H1 (cell line): ENCODE measurements around the gene DTNB. TPM values are rescaled to one million over a fixed set of nuclear protein-coding genes. Genes with fewer than 3 reads are reported as not detected.

Source experiments
- CTCF ChIA-PET: fragments of 300-600 bp; sonication (Branson Sonifier 250); formaldehyde crosslinking; loops from one replicate; lab custom pipeline; 2021; ENCODE audit not compliant: partially characterized antibody; lab: Charles Lee
- POLR2A ChIA-PET: fragments of 300-600 bp; sonication (Branson Sonifier 250); formaldehyde crosslinking; loops from one replicate; lab custom pipeline; 2021; ENCODE audit warnings: inconsistent platforms; ENCODE audit not compliant: partially characterized antibody; lab: Charles Lee
- DNase-seq, 2 experiments: peaks; one replicate each; pipeline versions ENCODE4 v3.0.0 to v3.0.0-alpha.2; 2010 to 2022; ENCODE audit warnings: low spot score in 2 of 2, low read depth in 1 of 2, mixed read lengths in 1 of 2
- FAIRE-seq: peaks from 2 replicates; lab custom pipeline; 2011; peaks lifted over from hg19 to GRCh38; lab: Jason Lieb, UNC
- H2AFZ ChIP-seq: 2 replicates; pipeline ENCODE4 v1.8.1; 2012; ENCODE audit warnings: low read length, inconsistent platforms
- H2AK5ac ChIP-seq: 2 replicates; pipeline ENCODE4 v1.6.1; 2013; ENCODE audit warnings: low read depth, low read length
- H2BK120ac ChIP-seq: replicated peaks from 2 replicates; pipeline ENCODE3; 2013; ENCODE audit warnings: low read depth, low read length, inconsistent platforms
- H2BK12ac ChIP-seq: 2 replicates; pipeline ENCODE4 v1.6.1; 2013; ENCODE audit warnings: low read depth, low read length
- H2BK15ac ChIP-seq: 2 replicates; pipeline ENCODE4 v1.6.1; 2013; ENCODE audit warnings: low read length
- H2BK20ac ChIP-seq: 2 replicates; pipeline ENCODE4 v1.6.1; 2013; ENCODE audit warnings: low read length
- H2BK5ac ChIP-seq: 2 replicates; pipeline ENCODE4 v1.6.1; 2013; ENCODE audit warnings: low read depth, low read length
- H3K14ac ChIP-seq: 2 replicates; pipeline ENCODE4 v1.6.1; 2013; ENCODE audit warnings: inconsistent platforms; ENCODE audit not compliant: insufficient read length
- H3K18ac ChIP-seq: 2 replicates; pipeline ENCODE4 v1.6.1; 2013; ENCODE audit warnings: low read length; ENCODE audit errors: extremely low read depth
- H3K23ac ChIP-seq: 2 replicates; pipeline ENCODE4 v1.6.1; 2013; ENCODE audit warnings: inconsistent platforms; ENCODE audit not compliant: insufficient read length
- H3K23me2 ChIP-seq: 2 replicates; pipeline ENCODE4 v1.6.1; 2013; ENCODE audit warnings: low read depth, low read length
- H3K27ac ChIP-seq: 2 replicates; pipeline ENCODE4 v1.6.1; 2011; ENCODE audit warnings: low read depth, low read length, inconsistent platforms
- H3K27me3 ChIP-seq, 4 experiments: replicated peaks in 1 of 4; 1 replicate in 1 of 4; 2 replicates in 3 of 4; pipeline versions ENCODE4 v1.6.1 to v1.8.1; 2011 to 2013; ENCODE audit warnings: low read length in 3 of 4, mild to moderate bottlenecking in 3 of 4, inconsistent platforms in 2 of 4, mixed read lengths in 2 of 4, moderate library complexity in 1 of 4; ENCODE audit not compliant: control insufficient read depth in 3 of 4, insufficient read depth in 3 of 4; ENCODE audit errors: extremely low read depth in 1 of 4
- H3K36me3 ChIP-seq, 4 experiments: 2 replicates each; pipeline versions ENCODE4 v1.6.1 to v1.8.1; 2011 to 2013; ENCODE audit warnings: mild to moderate bottlenecking in 4 of 4, low read length in 3 of 4, moderate library complexity in 2 of 4, control low read depth in 1 of 4, inconsistent platforms in 1 of 4; ENCODE audit not compliant: insufficient read depth in 4 of 4, control insufficient read depth in 2 of 4
- H3K4ac ChIP-seq: replicated peaks from 2 replicates; pipeline ENCODE3; 2013; ENCODE audit warnings: low read length, low read depth, mixed read lengths, inconsistent platforms; ENCODE audit not compliant: insufficient read length
- H3K4me1 ChIP-seq, 4 experiments: replicated peaks in 1 of 4; 1 replicate in 1 of 4; 2 replicates in 3 of 4; pipeline versions ENCODE4 v1.6.1 to v1.8.1; 2011 to 2013; ENCODE audit warnings: low read length in 3 of 4, inconsistent platforms in 2 of 4, mixed read lengths in 1 of 4; ENCODE audit not compliant: insufficient read depth in 4 of 4, control insufficient read depth in 3 of 4
- H3K4me2 ChIP-seq, 2 experiments: 2 replicates each; pipeline versions ENCODE4 v1.6.1 to v1.8.1; 2011 to 2013; ENCODE audit warnings: low read depth in 2 of 2, low read length in 2 of 2, control low read depth in 1 of 2, inconsistent platforms in 1 of 2, mild to moderate bottlenecking in 1 of 2; ENCODE audit not compliant: insufficient read depth in 1 of 2
- H3K4me3 ChIP-seq, 4 experiments: fragments of 200-600, 300-600 bp in 1 of 4; sonication (generic), shearing (Covaris generic), sonication (Bioruptor Twin) in 1 of 4; 2 replicates each; pipeline versions ENCODE4 v1.5.1 to v1.8.1; 2011 to 2016; ENCODE audit warnings: low read length in 4 of 4, low read depth in 3 of 4, control low read depth in 2 of 4, inconsistent platforms in 2 of 4, mild to moderate bottlenecking in 2 of 4, mixed read lengths in 1 of 4, moderate library complexity in 1 of 4; ENCODE audit not compliant: insufficient read depth in 2 of 4; ENCODE audit errors: extremely low read depth in 1 of 4
- H3K56ac ChIP-seq: replicated peaks from 2 replicates; pipeline ENCODE3; 2013; ENCODE audit warnings: low read depth, mild to moderate bottlenecking, mixed read lengths, low read length, inconsistent platforms; ENCODE audit not compliant: insufficient read length
- H3K79me1 ChIP-seq: 2 replicates; pipeline ENCODE4 v1.6.1; 2013; ENCODE audit warnings: low read depth, low read length, control low read depth
- H3K79me2 ChIP-seq, 2 experiments: 2 replicates each; pipeline versions ENCODE4 v1.6.1 to v1.8.1; 2012 to 2013; ENCODE audit warnings: low read length in 2 of 2, mild to moderate bottlenecking in 2 of 2, inconsistent platforms in 1 of 2; ENCODE audit not compliant: insufficient read depth in 2 of 2, control insufficient read depth in 1 of 2
- H3K9ac ChIP-seq, 4 experiments: replicated peaks in 1 of 4; 1 replicate in 1 of 4; 2 replicates in 3 of 4; pipeline versions ENCODE4 v1.6.1 to v1.8.1; 2011 to 2013; ENCODE audit warnings: low read depth in 3 of 4, low read length in 3 of 4, control low read depth in 2 of 4, mild to moderate bottlenecking in 2 of 4, moderate library complexity in 2 of 4, inconsistent platforms in 1 of 4; ENCODE audit errors: extremely low read depth in 1 of 4
- H3K9me3 ChIP-seq, 2 experiments: 2 replicates each; pipeline versions ENCODE4 v1.6.1 to v1.8.1; 2012 to 2013; ENCODE audit warnings: mild to moderate bottlenecking in 2 of 2, moderate library complexity in 2 of 2, control low read depth in 1 of 2, inconsistent platforms in 1 of 2, low read depth in 1 of 2, low read length in 1 of 2, mixed read lengths in 1 of 2; ENCODE audit not compliant: insufficient read depth in 2 of 2
- H4K20me1 ChIP-seq, 2 experiments: replicated peaks in 1 of 2; 2 replicates each; pipeline versions ENCODE3 to v1.8.1; 2011 to 2013; ENCODE audit warnings: inconsistent platforms in 2 of 2, low read length in 2 of 2, mild to moderate bottlenecking in 1 of 2; ENCODE audit not compliant: insufficient read depth in 2 of 2, control insufficient read depth in 1 of 2
- H4K5ac ChIP-seq: 2 replicates; pipeline ENCODE4 v1.6.1; 2013; ENCODE audit warnings: low read length, low read depth, mixed read lengths, inconsistent platforms; ENCODE audit not compliant: insufficient read length
- H4K8ac ChIP-seq: 2 replicates; pipeline ENCODE4 v1.8.0; 2013; ENCODE audit warnings: mild to moderate bottlenecking, moderate library complexity, low read length, inconsistent platforms; ENCODE audit not compliant: insufficient read depth; ENCODE audit errors: extremely low read depth
- H4K91ac ChIP-seq: replicated peaks from 2 replicates; pipeline ENCODE3; 2013; ENCODE audit warnings: low read length, mixed read lengths, inconsistent platforms; ENCODE audit not compliant: insufficient read length
- BACH1 ChIP-seq: IDR thresholded peaks from 2 replicates; pipeline ENCODE4 v1.6.1; 2012; ENCODE audit warnings: low read length, improper control_type of control experiment
- BCL11A ChIP-seq, 2 experiments: IDR thresholded peaks; one replicate each; pipeline ENCODE4 v1.6.1; 2011; ENCODE audit warnings: low read depth in 2 of 2, low read length in 2 of 2, mild to moderate bottlenecking in 2 of 2
- CBX8 ChIP-seq: fragments of 300-800, 300-1000 bp; sonication (generic); IDR thresholded peaks from 2 replicates; pipeline ENCODE4 v1.7.1; 2016; ENCODE audit warnings: low read depth, low read length, borderline replicate concordance
- CREB1 ChIP-seq: IDR thresholded peaks from 2 replicates; pipeline ENCODE4 v1.6.1; 2012; ENCODE audit warnings: inconsistent platforms
- JUND ChIP-seq: IDR thresholded peaks from 2 replicates; pipeline ENCODE4 v1.6.1; 2011; ENCODE audit warnings: mild to moderate bottlenecking, improper control_type of control experiment, low read length
- POU5F1 ChIP-seq: IDR thresholded peaks from 2 replicates; pipeline ENCODE4 v1.6.1; 2011; ENCODE audit warnings: low read depth, mild to moderate bottlenecking, low read length, moderate library complexity
- RXRA ChIP-seq: IDR thresholded peaks from 2 replicates; pipeline ENCODE4 v1.6.1; 2011; ENCODE audit warnings: low read depth, mild to moderate bottlenecking, low read length, moderate library complexity; ENCODE audit not compliant: insufficient read depth
- SAP30 ChIP-seq: fragments of 300-600 bp; sonication (generic); IDR thresholded peaks from 2 replicates; pipeline ENCODE4 v1.7.1; 2012; ENCODE audit warnings: low read length, moderate library complexity, mild to moderate bottlenecking, inconsistent platforms; ENCODE audit not compliant: insufficient read depth, insufficient replicate concordance
- SIN3A ChIP-seq, 2 experiments: IDR thresholded peaks in 1 of 2; conservative IDR thresholded peaks in 1 of 2; 2 replicates each; pipeline ENCODE4 v1.6.1; 2011 to 2012; ENCODE audit warnings: low read length in 2 of 2, improper control_type of control experiment in 1 of 2, low read depth in 1 of 2, mild to moderate bottlenecking in 1 of 2
- TEAD4 ChIP-seq: IDR thresholded peaks from 2 replicates; pipeline ENCODE4 v1.6.1; 2012; ENCODE audit warnings: low read depth, low read length, inconsistent platforms, mixed read lengths
- WGBS, 2 experiments: shearing (Covaris generic) in 1 of 2; methylation state at CpG; one replicate each; pipeline versions ENCODE4 v1.1.6 to v1.1.7; 2013 to 2015; ENCODE audit warnings: low lambda C conversion rate in 2 of 2, mixed read lengths in 2 of 2, inconsistent platforms in 1 of 2, low coverage in 1 of 2, missing lambda C conversion rate in 1 of 2; ENCODE audit not compliant: insufficient replicate concordance in 2 of 2, insufficient coverage in 1 of 2, insufficient read length in 1 of 2; ENCODE audit errors: extremely low coverage in 1 of 2, missing lambda C conversion rate in 1 of 2; 5-methylcytosine and 5-hydroxymethylcytosine counted together
- polyA plus RNA-seq, 7 experiments: library from polyadenylated mRNA; depleted of rRNA in 3 of 7; stranded (reverse) in 5 of 7; unstranded in 2 of 7; fragments of >200 nt in 5 of 7; fragments of 200-250 nt in 2 of 7; gene quantifications; 1 replicate in 5 of 7; 2 replicates in 1 of 7; 4 replicates in 1 of 7; pipeline versions ENCODE4 v1.2.1 to v1.2.3, GENCODE V29; 2011 to 2013; ENCODE audit warnings: missing spikeins in 2 of 7, mixed read lengths in 2 of 7
- total RNA-seq: library from RNA; stranded (reverse); fragmentation: NEBNext Ultra II Directional; extraction: Animal tissue kit (Norgen Biotek cat#: 25700); gene quantifications from 2 replicates; pipeline ENCODE4 v1.2.1, GENCODE V29; 2021
- TF ChIP-seq, protein P1 (sequence below), 3 experiments: IDR thresholded peaks; 1 replicate in 2 of 3; 2 replicates in 1 of 3; pipeline versions ENCODE4 v1.5.1 to v1.6.1; 2011; ENCODE audit warnings: low read length in 3 of 3, mild to moderate bottlenecking in 3 of 3, inconsistent platforms in 2 of 3, low read depth in 1 of 3, moderate library complexity in 1 of 3; ENCODE audit not compliant: insufficient read depth in 1 of 3; ENCODE audit errors: control extremely low read depth in 1 of 3

The DTNB gene
- total and polyA plus RNA-seq, 2 of the 8 experiments (the other 6 are each of a cell fraction or from before 2014, with no cell fraction given), result 39.6 to 49.5 TPM

DNA sequence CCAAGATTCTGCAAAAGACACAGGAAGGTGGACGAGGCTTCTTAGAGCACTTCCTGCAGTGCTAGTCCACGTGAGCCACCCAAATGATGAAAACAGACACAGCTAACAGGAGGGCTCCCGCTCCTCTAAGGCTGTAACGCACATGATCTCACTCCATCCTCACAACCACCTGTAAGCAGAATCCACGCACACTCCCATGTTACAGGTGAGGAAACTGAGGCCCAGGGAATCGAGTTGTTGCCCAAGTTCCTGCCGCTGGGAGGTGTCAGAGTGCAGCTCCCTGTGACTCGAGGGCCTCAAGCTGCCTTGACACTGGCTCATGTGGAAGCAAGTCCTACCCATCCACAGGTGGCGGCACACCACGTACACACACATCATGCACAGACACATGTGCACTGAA is 336.1 kb downstream of the DTNB start:
- H3K27ac ChIP-seq, result no peak overlapping the region
- H2BK20ac ChIP-seq, result no peak overlapping the region
- H2BK120ac ChIP-seq, result no peak overlapping the region
- no peak overlapping the region for H3K4me3 ChIP-seq
- no peak overlapping the region for H4K5ac ChIP-seq
- 0 out of 2 replicates have a peak overlapping the region, but pooled peaks have one; percentile 31 for H2BK15ac ChIP-seq
- peaks cover 0 to 8% (median 2%) of the 10 kb centered on the region in 4 experiments; a peak in 3 of 7 replicates for H3K27me3 ChIP-seq
- no peak overlapping the region for H3K4ac ChIP-seq
- no peak overlapping the region for H3K18ac ChIP-seq
- no peak overlapping the region for H3K56ac ChIP-seq
- H3K23me2 ChIP-seq, result peaks cover 9% of the 10 kb centered on the region; the same call in 1 of the 2 replicates
- 88% methylated on average over 10 of the region's 10 CpGs; no CpG with 5 or more reads in 1 of the 2 experiments for WGBS, 2 experiments
- no peak overlapping the region for H2BK12ac ChIP-seq
- H3K36me3 ChIP-seq, result no peaks in the 10 kb centered on the region
- H3K4me2 ChIP-seq, result no peak overlapping the region
- H3K23ac ChIP-seq, result no peak overlapping the region
- TF ChIP-seq SAP30 (no peak), CBX8 (no peak), BCL11A (IDR thresholded peaks at IDR 0.05; ENCODE audit: low read depth in 2 of 2, low read length in 2 of 2) (no peak), CREB1 (no peak), TEAD4 (0 out of 2 replicates have a peak, but pooled peaks have one; percentile 28), BACH1 (no peak), SIN3A (conservative IDR thresholded peaks at IDR 0.05 in 1 of 2, IDR thresholded peaks at IDR 0.05 in 1 of 2; ENCODE audit: low read depth in 1 of 2, low read length in 2 of 2) (no peak), RXRA (no peak), JUND (no peak), POU5F1 (no peak)
- TF ChIP-seq, protein P1, sequence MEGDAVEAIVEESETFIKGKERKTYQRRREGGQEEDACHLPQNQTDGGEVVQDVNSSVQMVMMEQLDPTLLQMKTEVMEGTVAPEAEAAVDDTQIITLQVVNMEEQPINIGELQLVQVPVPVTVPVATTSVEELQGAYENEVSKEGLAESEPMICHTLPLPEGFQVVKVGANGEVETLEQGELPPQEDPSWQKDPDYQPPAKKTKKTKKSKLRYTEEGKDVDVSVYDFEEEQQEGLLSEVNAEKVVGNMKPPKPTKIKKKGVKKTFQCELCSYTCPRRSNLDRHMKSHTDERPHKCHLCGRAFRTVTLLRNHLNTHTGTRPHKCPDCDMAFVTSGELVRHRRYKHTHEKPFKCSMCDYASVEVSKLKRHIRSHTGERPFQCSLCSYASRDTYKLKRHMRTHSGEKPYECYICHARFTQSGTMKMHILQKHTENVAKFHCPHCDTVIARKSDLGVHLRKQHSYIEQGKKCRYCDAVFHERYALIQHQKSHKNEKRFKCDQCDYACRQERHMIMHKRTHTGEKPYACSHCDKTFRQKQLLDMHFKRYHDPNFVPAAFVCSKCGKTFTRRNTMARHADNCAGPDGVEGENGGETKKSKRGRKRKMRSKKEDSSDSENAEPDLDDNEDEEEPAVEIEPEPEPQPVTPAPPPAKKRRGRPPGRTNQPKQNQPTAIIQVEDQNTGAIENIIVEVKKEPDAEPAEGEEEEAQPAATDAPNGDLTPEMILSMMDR (IDR thresholded peaks at IDR 0.05; ENCODE audit: control extremely low read depth in 1 of 3, insufficient read depth in 1 of 3, low read depth in 1 of 3, low read length in 3 of 3), result peak in 2 of 3 experiments; percentile 20 to 28; a peak in 2 of 4 replicates
- TF ChIP-seq, all 59 proteins: peak for 2
- ChIA-PET POLR2A (interaction anchor here (0.8 to 2.0 kb wide), 5 partner anchors 14 to 125 kb away, joined by 3 to 5 read pairs (median 4); no protein-coding TSS in a partner anchor), CTCF (interaction anchor here (0.6 to 11.4 kb wide), 11 partner anchors 10 to 85 kb away, joined by 3 to 178 read pairs (median 4); no protein-coding TSS in a partner anchor)
- Histone ChIP-seq H4K91ac (no peak overlapping the region), H3K9me3 (no peaks in the 10 kb centered on the region), H3K79me1 (peaks cover 3% of the 10 kb centered on the region), H3K9ac (no peak overlapping the region), H4K8ac (no peak overlapping the region), H3K79me2 (peaks cover 0 to 4% of the 10 kb centered on the region in 2 experiments; a peak in 1 of 4 replicates), H2AK5ac (no peak overlapping the region; the same call in 1 of the 2 replicates), H2BK5ac (no peak overlapping the region), H3K14ac (no peak overlapping the region), H3K4me1 (peaks cover 18 to 51% (median 33%) of the 10 kb centered on the region in 4 experiments), H2AFZ (no peak overlapping the region), H4K20me1 (peaks cover 3 to 11% of the 10 kb centered on the region in 2 experiments)
- FAIRE-seq (no peak), DNase-seq (no peak)
